GM06990 (cell line): ENCODE data around the gene RPTOR.

Source experiments
- DNase-seq: peaks from one replicate; pipeline ENCODE4 v3.0.0-alpha.2; 2011; ENCODE audit not compliant: insufficient read length; ENCODE audit errors: extremely low read depth
- H3K27me3 ChIP-seq: replicated peaks from 2 replicates; pipeline ENCODE4 v1.6.0; 2011; ENCODE audit warnings: low read length; ENCODE audit not compliant: control insufficient read depth, insufficient read depth
- H3K36me3 ChIP-seq: 2 replicates; pipeline ENCODE4 v1.5.1; 2011; ENCODE audit warnings: low read length; ENCODE audit not compliant: control insufficient read depth, insufficient read depth
- H3K4me3 ChIP-seq: replicated peaks from 2 replicates; pipeline ENCODE4 v1.5.1; 2011; ENCODE audit warnings: low read depth, mild to moderate bottlenecking, control low read depth, low read length
- CTCF ChIP-seq: IDR thresholded peaks from 2 replicates; pipeline ENCODE4 v1.5.1; 2011; ENCODE audit warnings: low read length, control low read depth, mild to moderate bottlenecking, inconsistent platforms; ENCODE audit not compliant: insufficient read depth, poor library complexity, severe bottlenecking

Gene RPTOR

DNA sequence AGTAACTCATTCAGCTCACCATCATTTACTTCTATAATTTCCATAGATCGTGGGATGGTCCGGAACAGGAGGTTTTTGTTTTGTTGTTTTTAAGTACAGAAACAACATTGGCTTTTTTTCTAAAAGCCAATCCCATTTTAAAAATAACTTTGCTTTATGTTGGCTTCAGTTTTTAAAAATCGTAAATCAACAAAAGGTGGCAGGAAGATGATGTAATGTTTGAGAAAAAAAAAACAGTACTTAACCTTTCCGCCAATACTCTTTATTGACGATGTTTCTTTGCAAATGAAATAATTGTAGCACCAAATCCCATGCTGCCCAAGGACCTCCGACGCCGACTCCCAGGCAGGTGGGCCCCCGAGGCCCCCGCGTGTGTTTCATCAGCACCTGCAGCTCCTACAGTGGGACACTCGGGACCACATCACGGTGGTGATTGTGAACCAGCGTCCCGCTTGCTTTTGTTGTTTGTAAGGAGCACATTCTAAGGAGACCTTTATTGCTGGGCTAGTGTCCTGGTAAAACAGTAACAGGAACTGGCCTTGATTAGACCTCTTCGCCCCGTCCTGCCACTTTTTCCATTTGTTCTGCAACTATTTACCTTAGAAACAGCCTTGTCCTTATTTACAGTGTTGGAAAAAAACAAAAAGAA lies 306.8 kb downstream of the RPTOR start:
- TF ChIP-seq CTCF: no peak
- Histone ChIP-seq H3K36me3 (peaks cover 9% of the 10 kb centered on the region), H3K27me3 (no peaks in the 10 kb centered on the region), H3K4me3 (no peak overlapping the region)
- no peak for DNase-seq

GRCh38 chr17:80852476-80853015 lies 307.9 kb downstream of the RPTOR start:
- Histone ChIP-seq H3K27me3 (no peaks in the 10 kb centered on the region), H3K4me3 (no peak overlapping the region), H3K36me3 (peaks cover 6% of the 10 kb centered on the region)
- no peak for TF ChIP-seq CTCF
- no peak for DNase-seq

- Histone ChIP-seq H3K36me3 (peaks cover 6% of the 10 kb centered on the region), H3K4me3 (no peak overlapping the region), H3K27me3 (no peaks in the 10 kb centered on the region)
- DNase-seq: no peak
- TF ChIP-seq CTCF: no peak
Measured at GRCh38 chr17:80853076-80853475, 308.4 kb downstream of the RPTOR start.

DNA sequence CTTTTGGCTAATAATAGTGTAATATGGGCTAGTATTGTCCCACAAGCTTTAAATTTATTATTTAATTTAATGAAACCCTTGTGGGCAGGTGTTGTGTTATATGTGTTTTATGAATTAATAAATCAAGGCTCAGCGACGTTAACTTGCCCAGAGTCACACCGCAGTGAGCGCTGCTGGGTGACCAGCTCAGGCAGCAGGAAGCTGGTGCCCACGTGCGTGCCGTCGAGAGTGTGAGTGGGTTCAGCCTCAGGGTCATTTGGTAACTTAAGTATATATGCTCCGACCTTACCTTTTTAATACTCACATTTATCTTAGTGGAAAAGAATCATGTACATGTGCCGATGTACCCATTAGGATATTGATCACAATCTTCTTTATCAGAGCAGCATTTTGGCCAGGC lies 309.6 kb downstream of the RPTOR start:
- no peak for DNase-seq
- H3K36me3 ChIP-seq: peaks cover 6% of the 10 kb centered on the region
- H3K4me3 ChIP-seq: no peak overlapping the region
- no peak for TF ChIP-seq CTCF
- no peaks in the 10 kb centered on the region for H3K27me3 ChIP-seq

GRCh38 chr17:80855196-80855947 lies 310.7 kb downstream of the RPTOR start:
- no peak for DNase-seq
- Histone ChIP-seq H3K36me3 (peaks cover 10% of the 10 kb centered on the region), H3K27me3 (no peaks in the 10 kb centered on the region), H3K4me3 (no peak overlapping the region)
- no peak for TF ChIP-seq CTCF
